Epithelial cell of proximal tubule (primary cell): ENCODE results near the gene NPC1L1. TPM values are rescaled to one million over a fixed set of nuclear protein-coding genes. Genes with fewer than 3 reads are reported as not detected.

Experiments used
- DNase-seq: peaks from one replicate; pipeline ENCODE4 v3.0.0-alpha.2; 2011; ENCODE audit warnings: low read depth
- H3K4me3 ChIP-seq: 2 replicates; pipeline ENCODE4 v1.5.1; 2011; ENCODE audit warnings: low read depth, mild to moderate bottlenecking, low read length
- CTCF ChIP-seq: conservative IDR thresholded peaks from 2 replicates; pipeline ENCODE4 v1.5.1; 2012; ENCODE audit warnings: low read depth, mild to moderate bottlenecking, low read length
- total RNA-seq: library from RNA; depleted of rRNA; stranded (reverse); fragments of >200 nt; gene quantifications from 2 replicates; pipeline ENCODE4 v1.2.3, GENCODE V29; 2015

The NPC1L1 gene
- total RNA-seq, 1 donor from 2014 or later, result 0.23 TPM

GRCh38 chr7:44497155-44498027 is 43.7 kb downstream of the NPC1L1 start:
- no peak for TF ChIP-seq CTCF

GRCh38 chr7:44496385-44496784 is 44.7 kb downstream of the NPC1L1 start:
- H3K4me3 ChIP-seq, result no peak overlapping the region
- no peak for TF ChIP-seq CTCF
- no peak for DNase-seq

More at GRCh38 chr7:44497155-44498027, 43.7 kb downstream of the NPC1L1 start:
- no peak for DNase-seq
- H3K4me3 ChIP-seq, result no peak overlapping the region

- TF ChIP-seq CTCF, result no peak
- DNase-seq, result no peak
- H3K4me3 ChIP-seq, result no peak overlapping the region
Observed at GRCh38 chr7:44494960-44495359, 46.2 kb downstream of the NPC1L1 start.

GRCh38 chr7:44491229-44491628 is 49.9 kb downstream of the NPC1L1 start:
- peak overlapping the region; percentile 92 for H3K4me3 ChIP-seq
- no peak for DNase-seq
- no peak for TF ChIP-seq CTCF

GRCh38 chr7:44490351-44491200 is 50.6 kb downstream of the NPC1L1 start, which contains the start of gene NUDCD3:
Gene NUDCD3, minus strand, starts transcription at chr7:44490658. Its CDS starts 58 bp downstream, at chr7:44490600.
- peak; percentile 33 for TF ChIP-seq CTCF
- DNase-seq, result no peak
- H3K4me3 ChIP-seq, result peak within 1 kb of the TSS; percentile 92

- TF ChIP-seq CTCF, result no peak
- H3K4me3 ChIP-seq, result peak overlapping the region; percentile 92
- DNase-seq, result no peak
Observed at GRCh38 chr7:44489955-44490350, 51.2 kb downstream of the NPC1L1 start.
